IMR-90 (cell line): ENCODE measurements around the gene PTPRU. TPM values are rescaled to one million over a fixed set of nuclear protein-coding genes. Genes with fewer than 3 reads are reported as not detected.

Source experiments
- ATAC-seq: fragments of 200-7000 bp; cut with Tn5 transposase; 2 replicates; pipeline ENCODE4 v1.9.1; 2020; ENCODE audit warnings: low read depth, mild to moderate bottlenecking, moderate library complexity
- BruUV-seq: library from RNA; stranded (reverse); fragments of 400-500 nt; replicated peaks from 2 replicates; lab custom pipeline; 2021; lab: Mats Ljungman, UMichigan
- CTCF ChIA-PET: fragments of 300-600 bp; formaldehyde crosslinking; extraction: SDS; loops from one replicate; lab custom pipeline; 2021; ENCODE audit warnings: antibody characterized with exemption; lab: Yijun Ruan, JAX
- POLR2A ChIA-PET: fragments of 300-600 bp; sonication (Branson Sonifier 250); formaldehyde crosslinking; loops from one replicate; lab custom pipeline; 2022; ENCODE audit warnings: antibody characterized with exemption; ENCODE audit not compliant: unreplicated experiment; lab: Charles Lee
- DNase-seq: peaks from one replicate; pipeline ENCODE4 v3.0.0; 2013
- H2AFZ ChIP-seq: replicated peaks from 2 replicates; pipeline ENCODE3; 2013; ENCODE audit warnings: low read length, mild to moderate bottlenecking; ENCODE audit not compliant: poor library complexity
- H2AK5ac ChIP-seq: 2 replicates; pipeline ENCODE4 v1.6.1; 2013; ENCODE audit warnings: low read depth, low read length, inconsistent platforms
- H2AK9ac ChIP-seq: replicated peaks from 2 replicates; pipeline ENCODE3; 2013; ENCODE audit warnings: mild to moderate bottlenecking, low read depth, low read length, moderate library complexity; ENCODE audit not compliant: poor library complexity
- H2BK120ac ChIP-seq: 2 replicates; pipeline ENCODE4 v1.6.1; 2013; ENCODE audit warnings: low read depth, low read length, inconsistent platforms
- H2BK15ac ChIP-seq: 3 replicates; pipeline ENCODE4 v1.6.1; 2013; ENCODE audit warnings: low read depth, low read length, inconsistent platforms
- H2BK20ac ChIP-seq: 2 replicates; pipeline ENCODE4 v1.6.1; 2013; ENCODE audit warnings: low read depth, mild to moderate bottlenecking, inconsistent platforms, low read length, moderate library complexity
- H2BK5ac ChIP-seq: 2 replicates; pipeline ENCODE4 v1.6.1; 2013; ENCODE audit warnings: mild to moderate bottlenecking, low read depth, low read length, inconsistent platforms; ENCODE audit not compliant: poor library complexity, severe bottlenecking
- H3K14ac ChIP-seq: replicated peaks from 2 replicates; pipeline ENCODE4 v1.6.1; 2013; ENCODE audit warnings: low read depth, low read length, inconsistent platforms
- H3K18ac ChIP-seq: 2 replicates; pipeline ENCODE4 v1.6.1; 2013; ENCODE audit warnings: low read depth, low read length, control low read depth
- H3K23ac ChIP-seq: 2 replicates; pipeline ENCODE4 v1.6.1; 2013; ENCODE audit warnings: low read depth, low read length, inconsistent platforms
- H3K27ac ChIP-seq: 2 replicates; pipeline ENCODE4 v1.5.1; 2013; ENCODE audit warnings: mild to moderate bottlenecking, control low read depth, low read length; ENCODE audit not compliant: insufficient read depth
- H3K27me3 ChIP-seq: 2 replicates; pipeline ENCODE4 v1.6.1; 2013; ENCODE audit warnings: low read length; ENCODE audit not compliant: control insufficient read depth, insufficient read depth
- H3K36me3 ChIP-seq: 2 replicates; pipeline ENCODE4 v1.6.1; 2013; ENCODE audit warnings: low read length, mixed read lengths; ENCODE audit not compliant: control insufficient read depth, insufficient read depth
- H3K4ac ChIP-seq: 2 replicates; pipeline ENCODE4 v1.6.1; 2013; ENCODE audit warnings: low read depth, low read length, inconsistent platforms
- H3K4me1 ChIP-seq: 2 replicates; pipeline ENCODE4 v1.6.1; 2013; ENCODE audit warnings: low read length, mixed read lengths; ENCODE audit not compliant: control insufficient read depth, insufficient read depth
- H3K4me2 ChIP-seq: 2 replicates; pipeline ENCODE4 v1.6.1; 2013; ENCODE audit warnings: low read depth, mild to moderate bottlenecking, control low read depth, low read length, moderate library complexity
- H3K4me3 ChIP-seq: 2 replicates; pipeline ENCODE4 v1.5.1; 2013; ENCODE audit warnings: low read depth, mild to moderate bottlenecking, control low read depth, low read length, moderate library complexity; ENCODE audit not compliant: insufficient read depth
- H3K56ac ChIP-seq: 2 replicates; pipeline ENCODE4 v1.6.1; 2013; ENCODE audit warnings: low read length, inconsistent platforms; ENCODE audit not compliant: insufficient read depth; ENCODE audit errors: extremely low read depth
- H3K79me1 ChIP-seq, 2 experiments: 2 replicates each; pipeline ENCODE4 v1.6.1; 2013; ENCODE audit warnings: low read length in 2 of 2, inconsistent platforms in 1 of 2, low read depth in 1 of 2
- H3K9ac ChIP-seq: 2 replicates; pipeline ENCODE4 v1.6.1; 2013; ENCODE audit warnings: low read depth, low read length, control low read depth
- H3K9me1 ChIP-seq: 2 replicates; pipeline ENCODE4 v1.6.1; 2013; ENCODE audit warnings: low read length, inconsistent platforms; ENCODE audit not compliant: insufficient read depth
- H3K9me3 ChIP-seq: 2 replicates; pipeline ENCODE4 v1.6.1; 2013; ENCODE audit warnings: low read length; ENCODE audit not compliant: control insufficient read depth, insufficient read depth
- H4K20me1 ChIP-seq: 2 replicates; pipeline ENCODE4 v1.6.1; 2013; ENCODE audit warnings: low read length, inconsistent platforms; ENCODE audit not compliant: insufficient read depth
- H4K5ac ChIP-seq: 2 replicates; pipeline ENCODE4 v1.6.1; 2013; ENCODE audit warnings: mild to moderate bottlenecking, low read depth, low read length, control low read depth
- H4K8ac ChIP-seq, 2 experiments: 2 replicates each; pipeline ENCODE4 v1.6.1; 2013; ENCODE audit warnings: low read depth in 2 of 2, low read length in 2 of 2, control low read depth in 1 of 2, inconsistent platforms in 1 of 2
- H4K91ac ChIP-seq: 2 replicates; pipeline ENCODE4 v1.6.1; 2013; ENCODE audit warnings: low read depth, low read length, inconsistent platforms; ENCODE audit not compliant: insufficient read depth
- BHLHE40 ChIP-seq: fragments of 150-350 bp; IDR thresholded peaks from 2 replicates; pipeline ENCODE4 v1.6.1; 2016; ENCODE audit warnings: mild to moderate bottlenecking, low read depth, low read length
- CEBPB ChIP-seq: IDR thresholded peaks from 2 replicates; pipeline ENCODE4 v1.6.1; 2012; ENCODE audit warnings: low read depth, low read length, improper control_type of control experiment
- ELK1 ChIP-seq: fragments of 150-350 bp; IDR thresholded peaks from 2 replicates; pipeline ENCODE4 v1.6.1; 2016; ENCODE audit warnings: low read depth, mild to moderate bottlenecking, low read length, moderate library complexity, borderline replicate concordance
- POLR2A ChIP-seq: IDR thresholded peaks from 2 replicates; pipeline ENCODE4 v1.6.1; 2012; ENCODE audit warnings: mild to moderate bottlenecking, low read depth, low read length
- RAD21 ChIP-seq: IDR thresholded peaks from 2 replicates; pipeline ENCODE4 v1.6.1; 2012; ENCODE audit warnings: low read length, improper control_type of control experiment
- RFX5 ChIP-seq: IDR thresholded peaks from 2 replicates; pipeline ENCODE4 v1.8.0; 2012; ENCODE audit warnings: low read depth, mild to moderate bottlenecking, low read length, moderate library complexity
- USF2 ChIP-seq: fragments of 150-350 bp; IDR thresholded peaks from 2 replicates; pipeline ENCODE4 v1.6.1; 2017; ENCODE audit warnings: mild to moderate bottlenecking, antibody characterized with exemption, low read length, low read depth
- WGBS, 2 experiments: methylation state at CpG; one replicate each; pipeline versions ENCODE4 v1.1.5 to v1.1.7; 2013; ENCODE audit warnings: missing lambda C conversion rate in 2 of 2; ENCODE audit not compliant: insufficient read length in 1 of 2; ENCODE audit errors: extremely low coverage in 2 of 2; 5-methylcytosine and 5-hydroxymethylcytosine counted together
- dilution Hi-C: fragments of 300-500 bp; cut with HindIII; formaldehyde crosslinking; loops from one replicate; pipeline ENCODE4 v1.14.3; 2018; ENCODE audit warnings: low sequenced_read_pairs; ENCODE audit not compliant: unreplicated experiment
- in situ Hi-C: fragments of 300-500 bp; cut with MboI; formaldehyde crosslinking; loops from 3 replicates; pipeline ENCODE4 v1.14.3; 2019; ENCODE audit warnings: low sequenced_read_pairs, inconsistent platforms, mixed read lengths
- intact Hi-C: fragments of 100-400 bp; cut with micrococcal nuclease; formaldehyde crosslinking; loops from 2 replicates; pipeline ENCODE4 v1.10.0; 2022
- polyA plus RNA-seq, 3 experiments: library from polyadenylated mRNA; depleted of rRNA; stranded (reverse); fragments of >200 nt; gene quantifications; 2 replicates each; pipeline ENCODE4 v1.2.3, GENCODE V29; 2012; ENCODE audit warnings: low replicate concordance in 1 of 3
- total RNA-seq: library from RNA; depleted of rRNA; stranded (reverse); fragments of >200 nt; gene quantifications from 2 replicates; pipeline ENCODE4 v1.2.3, GENCODE V29; 2012

PTPRU gene
- total and polyA plus RNA-seq, 2 of the 4 experiments (the other 2 are of a cell fraction), result 7.0 to 10.7 TPM

GRCh38 chr1:29324202-29324601 is 87.9 kb downstream of the PTPRU start:
- 72% methylated on average over 5 of the region's 10 CpGs; no CpG with 5 or more reads in 1 of the 2 experiments for WGBS, 2 experiments
- no peak overlapping the region for H2AFZ ChIP-seq
- H3K4me1 ChIP-seq, result no peaks in the 10 kb centered on the region
- dilution Hi-C loops (no loop called here), in situ Hi-C loops (no loop called here), intact Hi-C loops (no loop called here)
- no peak overlapping the region for H3K4ac ChIP-seq
- no peak overlapping the region for H2AK9ac ChIP-seq
- no TSS peak for BruUV-seq
- no peak overlapping the region for H3K4me3 ChIP-seq
- no peak overlapping the region for H3K23ac ChIP-seq
- no peak overlapping the region for H4K91ac ChIP-seq
- CTCF ChIA-PET, result no interaction called here
- POLR2A ChIA-PET, result no interaction called here
- TF ChIP-seq USF2 (no peak), CEBPB (no peak), BHLHE40 (no peak), POLR2A (no peak), RAD21 (no peak), RFX5 (no peak), ELK1 (no peak)
- no peak overlapping the region for H4K8ac ChIP-seq
- no peak overlapping the region for H2AK5ac ChIP-seq
- no peaks in the 10 kb centered on the region for H3K27me3 ChIP-seq
- no peak overlapping the region for H2BK5ac ChIP-seq
- DNase-seq, result no peak
- H3K4me2 ChIP-seq, result no peak overlapping the region
- no peak overlapping the region for H3K27ac ChIP-seq
- H3K56ac ChIP-seq, result no peak overlapping the region
- H4K20me1 ChIP-seq, result no peaks in the 10 kb centered on the region
- H3K14ac ChIP-seq, result no peak overlapping the region
- H3K9me1 ChIP-seq, result no peaks in the 10 kb centered on the region
- no peak overlapping the region for H2BK120ac ChIP-seq
- H3K18ac ChIP-seq, result no peak overlapping the region
- H3K9ac ChIP-seq, result no peak overlapping the region
- H3K9me3 ChIP-seq, result no peaks in the 10 kb centered on the region
- H3K79me1 ChIP-seq, result no peaks in the 10 kb centered on the region
- no peak overlapping the region for H4K5ac ChIP-seq
- H2BK20ac ChIP-seq, result no peak overlapping the region
- no peak for ATAC-seq
- H3K36me3 ChIP-seq, result peaks cover 3% of the 10 kb centered on the region; the same call in 1 of the 2 replicates
- no peak overlapping the region for H2BK15ac ChIP-seq
